Esophagus squamous epithelium (tissue), 5 donors: ENCODE results near the gene EEF1AKMT1. TPM values are rescaled to one million over a fixed set of nuclear protein-coding genes. Genes with fewer than 3 reads are reported as not detected.

Experiments used
- DNase-seq: peaks from one replicate; lab custom pipeline; 2025; lab: John Stamatoyannopoulos, UW
- H3K27ac ChIP-seq, 4 donors: fragments of 200-600 bp; sonication (generic); one replicate each; pipeline ENCODE4 v1.5.1; 2016 to 2019; ENCODE audit warnings: mild to moderate bottlenecking in 1 of 4
- H3K27me3 ChIP-seq, 4 donors: fragments of 200-600 bp; sonication (generic); 1 replicate in 3 of 4; 2 replicates in 1 of 4; pipeline versions ENCODE4 v1.5.1 to v1.6.0; 2017 to 2021; ENCODE audit warnings: antibody characterized with exemption in 1 of 4
- H3K36me3 ChIP-seq, 3 donors: fragments of 200-600 bp; sonication (generic); one replicate each; pipeline ENCODE4 v1.5.1; 2016 to 2019
- H3K4me1 ChIP-seq, 3 donors: fragments of 200-600 bp; sonication (generic); one replicate each; pipeline ENCODE4 v1.5.1; 2017 to 2019
- H3K4me3 ChIP-seq, 4 donors: fragments of 200-600 bp; sonication (generic); 1 replicate in 3 of 4; 2 replicates in 1 of 4; pipeline ENCODE4 v1.5.1; 2016 to 2019; ENCODE audit warnings: mild to moderate bottlenecking in 2 of 4, moderate library complexity in 1 of 4
- H3K9me3 ChIP-seq, 3 donors: fragments of 200-600 bp; sonication (generic); one replicate each; pipeline ENCODE4 v1.5.1; 2016 to 2019
- POLR2A ChIP-seq, 4 donors: fragments of 450-650 bp; IDR thresholded peaks; one replicate each; pipeline ENCODE4 v1.6.1; 2017; ENCODE audit warnings: antibody characterized with exemption in 4 of 4, mild to moderate bottlenecking in 4 of 4, moderate library complexity in 3 of 4
- WGBS, 2 donors: methylation state at CpG; one replicate each; pipeline ENCODE4 v1.1.5; 2018; 5-methylcytosine and 5-hydroxymethylcytosine counted together
- intact Hi-C: fragments of 100-400 bp; cut with DNase I; formaldehyde crosslinking; loops from one replicate; pipeline ENCODE4 v1.15.0; 2022
- total RNA-seq, 4 donors: library from RNA; depleted of rRNA; stranded (reverse); fragments of >200 nt; gene quantifications; one replicate each; pipeline ENCODE4 v1.1.0, GENCODE V29; 2016
- TF ChIP-seq, protein P1 (sequence below), 6 experiments: fragments of 450-650 bp in 4 of 6; fragments of 200-600 bp in 2 of 6; sonication (generic) in 2 of 6; IDR thresholded peaks; one replicate each; pipeline ENCODE4 v1.5.1; 2016 to 2019; ENCODE audit warnings: antibody characterized with exemption in 6 of 6, mild to moderate bottlenecking in 4 of 6, moderate library complexity in 4 of 6
- donor health status: DM: yes; HTN: yes; CAD: no.

Gene EEF1AKMT1
- total RNA-seq, 4 donors from 2014 or later: 2.2 to 8.4 (median 5.9) TPM

DNA sequence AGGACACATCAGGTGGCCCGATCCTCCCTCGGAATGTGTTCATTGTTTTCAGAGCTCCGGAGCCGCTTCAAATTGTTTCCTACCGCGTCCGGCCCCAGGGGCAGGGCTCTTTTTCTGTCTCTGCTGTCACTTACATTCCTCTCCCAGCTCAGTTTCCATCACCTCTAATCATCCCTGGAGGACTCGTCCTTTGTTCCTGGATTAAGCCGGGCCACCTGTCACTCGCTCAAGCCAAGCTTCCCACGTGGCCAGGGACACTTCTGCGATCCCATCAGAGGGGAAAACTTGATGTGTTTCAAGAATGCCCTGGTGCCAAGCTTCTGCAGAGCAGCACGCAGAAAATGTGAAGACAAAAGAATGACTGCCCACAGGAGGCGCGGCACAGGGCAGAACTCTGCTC is 56.8 kb downstream of the EEF1AKMT1 start:
- Histone ChIP-seq H3K4me3 (no peak overlapping the region), H3K9me3 (no peaks in the 10 kb centered on the region), H3K4me1 (peaks cover 16 to 40% (median 33%) of the 10 kb centered on the region in 3 donors), H3K27ac (no peak overlapping the region), H3K27me3 (peaks cover 0 to 45% (median 0%) of the 10 kb centered on the region in 4 donors), H3K36me3 (no peaks in the 10 kb centered on the region)
- no peak for DNase-seq
- WGBS, 2 donors: 42 to 75% methylated on average over 5 to 9 of the region's 15 CpGs
- intact Hi-C loops: loop anchor here (10.0 kb wide), 2 partner anchors 118 to 208 kb away; no protein-coding TSS in a partner anchor
- TF ChIP-seq, protein P1, sequence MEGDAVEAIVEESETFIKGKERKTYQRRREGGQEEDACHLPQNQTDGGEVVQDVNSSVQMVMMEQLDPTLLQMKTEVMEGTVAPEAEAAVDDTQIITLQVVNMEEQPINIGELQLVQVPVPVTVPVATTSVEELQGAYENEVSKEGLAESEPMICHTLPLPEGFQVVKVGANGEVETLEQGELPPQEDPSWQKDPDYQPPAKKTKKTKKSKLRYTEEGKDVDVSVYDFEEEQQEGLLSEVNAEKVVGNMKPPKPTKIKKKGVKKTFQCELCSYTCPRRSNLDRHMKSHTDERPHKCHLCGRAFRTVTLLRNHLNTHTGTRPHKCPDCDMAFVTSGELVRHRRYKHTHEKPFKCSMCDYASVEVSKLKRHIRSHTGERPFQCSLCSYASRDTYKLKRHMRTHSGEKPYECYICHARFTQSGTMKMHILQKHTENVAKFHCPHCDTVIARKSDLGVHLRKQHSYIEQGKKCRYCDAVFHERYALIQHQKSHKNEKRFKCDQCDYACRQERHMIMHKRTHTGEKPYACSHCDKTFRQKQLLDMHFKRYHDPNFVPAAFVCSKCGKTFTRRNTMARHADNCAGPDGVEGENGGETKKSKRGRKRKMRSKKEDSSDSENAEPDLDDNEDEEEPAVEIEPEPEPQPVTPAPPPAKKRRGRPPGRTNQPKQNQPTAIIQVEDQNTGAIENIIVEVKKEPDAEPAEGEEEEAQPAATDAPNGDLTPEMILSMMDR (IDR thresholded peaks at IDR 0.05): no peak

DNA sequence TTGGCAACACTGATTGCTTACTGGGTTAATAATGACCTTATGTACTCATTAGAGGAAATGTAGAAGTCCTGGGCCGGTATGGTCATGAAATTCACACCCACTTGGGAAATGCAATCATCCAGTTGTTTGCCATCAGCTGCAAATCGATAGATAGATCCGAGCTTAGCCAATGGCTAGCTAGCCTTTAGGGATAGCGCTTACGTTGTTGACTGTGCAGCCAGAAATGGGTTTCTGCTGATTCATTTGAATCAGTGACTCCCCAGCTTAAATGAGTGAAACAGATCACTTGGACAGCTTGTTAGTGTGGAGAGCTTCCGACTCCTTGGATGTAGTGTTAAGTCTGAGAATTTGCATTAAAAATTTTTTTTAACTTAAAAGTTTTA is 58.4 kb downstream of the EEF1AKMT1 start:
- Histone ChIP-seq H3K9me3 (no peaks in the 10 kb centered on the region), H3K27ac (peak overlapping the region in 3 of 4 donors; percentile 49 to 84 (median 81)), H3K4me3 (no peak overlapping the region), H3K4me1 (peaks cover 8 to 30% (median 23%) of the 10 kb centered on the region in 3 donors), H3K27me3 (peaks cover 0 to 29% (median 0%) of the 10 kb centered on the region in 4 donors), H3K36me3 (no peaks in the 10 kb centered on the region)
- no peak for TF ChIP-seq POLR2A (IDR thresholded peaks at IDR 0.05)
- TF ChIP-seq, protein P1 (IDR thresholded peaks at IDR 0.05): no peak
- 82 to 89% methylated on average over 6 of the region's 6 CpGs for WGBS, 2 donors
- intact Hi-C loops: loop anchor here (10.0 kb wide), 2 partner anchors 119 to 209 kb away; no protein-coding TSS in a partner anchor
- DNase-seq: no peak

DNA sequence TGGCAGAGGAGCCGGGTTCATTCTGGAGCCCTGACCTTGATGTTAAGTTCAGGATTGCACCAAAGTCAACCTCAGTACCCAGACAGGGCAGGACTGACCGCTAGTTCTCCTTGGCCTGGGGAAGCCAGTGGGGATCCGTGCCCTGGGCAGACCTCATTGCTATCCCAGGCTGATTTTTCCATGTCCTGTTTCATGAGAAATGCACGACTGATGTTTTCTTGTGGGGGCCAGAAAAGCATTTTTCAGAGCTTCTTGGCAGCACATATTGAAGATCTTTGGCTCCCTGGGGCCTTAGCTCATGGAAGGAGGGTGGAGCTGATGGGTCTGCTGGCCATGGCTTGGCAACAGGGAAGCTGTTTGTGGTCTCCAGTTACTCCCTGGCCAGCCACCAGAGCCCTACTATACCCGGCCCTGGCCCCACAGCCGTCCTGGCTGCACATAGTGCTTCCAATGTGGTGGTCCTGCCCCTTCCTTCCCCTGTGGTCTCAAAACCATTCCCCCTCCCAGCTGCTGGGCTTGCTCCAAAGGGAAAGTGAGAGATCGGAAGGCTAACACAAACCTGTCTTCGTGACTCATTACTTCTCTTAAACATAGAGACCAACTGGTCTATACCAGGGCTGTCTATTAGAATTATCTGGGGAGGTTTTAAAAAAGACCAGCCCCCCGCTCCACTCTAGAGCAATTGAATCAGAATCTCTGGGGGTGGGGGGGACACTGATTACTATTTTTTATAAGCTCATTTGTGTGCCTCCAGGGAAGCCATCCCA is 59.0 kb downstream of the EEF1AKMT1 start:
- H3K9me3 ChIP-seq: no peaks in the 10 kb centered on the region
- peak overlapping the region in 1 of 4 donors; percentile 29 for H3K4me3 ChIP-seq
- intact Hi-C loops: loop anchor here (10.0 kb wide), 2 partner anchors 120 to 210 kb away; no protein-coding TSS in a partner anchor
- peaks cover 8 to 31% (median 25%) of the 10 kb centered on the region in 3 donors for H3K4me1 ChIP-seq
- 51 to 71% methylated on average over 4 to 6 of the region's 9 CpGs for WGBS, 2 donors
- DNase-seq: no peak
- TF ChIP-seq, protein P1 (IDR thresholded peaks at IDR 0.05): no peak
- TF ChIP-seq POLR2A (IDR thresholded peaks at IDR 0.05): no peak
- H3K27me3 ChIP-seq: peaks cover 0 to 23% (median 0%) of the 10 kb centered on the region in 4 donors
- peak overlapping the region; percentile 49 to 84 (median 68) for H3K27ac ChIP-seq
- no peaks in the 10 kb centered on the region for H3K36me3 ChIP-seq

DNA sequence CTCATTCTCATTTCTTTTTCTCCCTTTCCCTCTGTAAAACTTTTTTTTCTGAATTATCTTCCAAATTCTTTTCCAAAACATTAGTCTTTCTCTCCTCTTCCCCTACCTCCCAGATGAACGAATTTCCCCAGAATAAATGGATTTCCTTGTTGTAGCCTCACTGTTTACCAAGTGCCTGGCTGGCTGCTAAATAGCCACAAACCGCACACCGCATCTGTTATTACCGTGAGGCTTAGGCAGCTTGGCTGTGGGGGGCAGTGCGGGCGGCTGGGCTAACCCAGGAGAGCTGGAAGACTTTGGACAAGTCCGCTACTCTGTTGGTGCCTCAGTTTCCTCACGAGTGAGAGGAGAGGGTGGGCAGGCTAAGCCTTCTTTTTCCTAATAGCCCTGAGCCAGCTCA is 59.6 kb downstream of the EEF1AKMT1 start:
- 13 to 47% methylated on average over 1 to 7 of the region's 8 CpGs for WGBS, 2 donors
- intact Hi-C loops: loop anchor here (10.0 kb wide), 2 partner anchors 121 to 211 kb away; no protein-coding TSS in a partner anchor
- H3K36me3 ChIP-seq: no peaks in the 10 kb centered on the region
- H3K9me3 ChIP-seq: no peaks in the 10 kb centered on the region
- peaks cover 0 to 21% (median 0%) of the 10 kb centered on the region in 4 donors for H3K27me3 ChIP-seq
- no peak for DNase-seq
- peaks cover 8 to 37% (median 27%) of the 10 kb centered on the region in 3 donors for H3K4me1 ChIP-seq
- H3K4me3 ChIP-seq: peak overlapping the region in 1 of 4 donors; percentile 29
- TF ChIP-seq POLR2A (IDR thresholded peaks at IDR 0.05): no peak
- TF ChIP-seq, protein P1 (IDR thresholded peaks at IDR 0.05): no peak
- peak overlapping the region; percentile 49 to 84 (median 68) for H3K27ac ChIP-seq

DNA sequence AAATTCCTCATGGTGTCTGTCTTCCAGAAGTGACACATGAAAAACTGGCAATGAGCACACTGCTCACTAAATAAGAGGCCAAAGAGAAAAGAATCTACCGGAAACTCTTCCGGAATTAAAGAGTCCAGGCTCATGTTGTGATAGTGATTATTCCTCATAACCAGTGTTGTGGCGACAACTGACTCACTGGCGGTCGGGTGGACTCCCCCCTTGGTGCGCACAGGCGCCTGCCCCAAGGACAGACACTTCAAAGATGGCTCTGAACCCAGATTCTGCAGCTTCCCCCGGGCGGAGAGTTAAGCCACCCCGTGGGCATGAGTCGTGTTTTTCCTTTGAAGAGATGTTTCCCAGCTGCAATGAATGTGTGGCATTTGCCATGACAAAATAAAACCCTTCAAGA is 60.0 kb downstream of the EEF1AKMT1 start:
- H3K4me1 ChIP-seq: peaks cover 8 to 39% (median 27%) of the 10 kb centered on the region in 3 donors
- H3K27ac ChIP-seq: peak overlapping the region in 3 of 4 donors; percentile 49 to 84 (median 81)
- 23 to 57% methylated on average over 5 to 11 of the region's 11 CpGs for WGBS, 2 donors
- no peaks in the 10 kb centered on the region for H3K9me3 ChIP-seq
- TF ChIP-seq, protein P1 (IDR thresholded peaks at IDR 0.05): no peak
- TF ChIP-seq POLR2A (IDR thresholded peaks at IDR 0.05): no peak
- H3K4me3 ChIP-seq: no peak overlapping the region
- DNase-seq: no peak
- peaks cover 0 to 21% (median 0%) of the 10 kb centered on the region in 4 donors for H3K27me3 ChIP-seq
- intact Hi-C loops: loop anchor here (10.0 kb wide), 2 partner anchors 121 to 211 kb away; no protein-coding TSS in a partner anchor
- no peaks in the 10 kb centered on the region for H3K36me3 ChIP-seq
